ENCODE results near the gene PPM1N. TPM values are rescaled to one million over a fixed set of nuclear protein-coding genes. Genes with fewer than 3 reads are reported as not detected.

Gene PPM1N
- total and polyA plus RNA-seq, 2 of the 13 experiments (the other 11 are each of a cell fraction or from before 2014, with no cell fraction given), result 0.31 to 1.8 TPM

DNA sequence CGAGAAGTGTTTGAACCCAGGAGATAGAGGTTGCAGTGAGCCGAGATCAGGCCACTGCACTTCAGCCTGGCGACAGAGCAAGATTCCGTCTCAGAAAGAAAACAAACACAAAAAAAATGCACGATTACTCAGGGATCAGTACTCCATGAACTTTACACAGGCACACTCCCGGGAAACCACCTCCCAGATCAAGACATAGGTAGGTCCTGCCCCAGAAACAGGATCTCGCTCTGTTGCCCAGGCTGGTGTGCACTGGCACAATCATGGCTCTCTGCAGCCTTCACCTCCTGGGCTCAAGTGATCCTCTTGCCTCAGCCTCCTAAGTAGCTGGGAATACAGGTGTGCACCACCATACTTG lies 20.2 kb downstream of the PPM1N start (continued):
- TF ChIP-seq, protein P1, sequence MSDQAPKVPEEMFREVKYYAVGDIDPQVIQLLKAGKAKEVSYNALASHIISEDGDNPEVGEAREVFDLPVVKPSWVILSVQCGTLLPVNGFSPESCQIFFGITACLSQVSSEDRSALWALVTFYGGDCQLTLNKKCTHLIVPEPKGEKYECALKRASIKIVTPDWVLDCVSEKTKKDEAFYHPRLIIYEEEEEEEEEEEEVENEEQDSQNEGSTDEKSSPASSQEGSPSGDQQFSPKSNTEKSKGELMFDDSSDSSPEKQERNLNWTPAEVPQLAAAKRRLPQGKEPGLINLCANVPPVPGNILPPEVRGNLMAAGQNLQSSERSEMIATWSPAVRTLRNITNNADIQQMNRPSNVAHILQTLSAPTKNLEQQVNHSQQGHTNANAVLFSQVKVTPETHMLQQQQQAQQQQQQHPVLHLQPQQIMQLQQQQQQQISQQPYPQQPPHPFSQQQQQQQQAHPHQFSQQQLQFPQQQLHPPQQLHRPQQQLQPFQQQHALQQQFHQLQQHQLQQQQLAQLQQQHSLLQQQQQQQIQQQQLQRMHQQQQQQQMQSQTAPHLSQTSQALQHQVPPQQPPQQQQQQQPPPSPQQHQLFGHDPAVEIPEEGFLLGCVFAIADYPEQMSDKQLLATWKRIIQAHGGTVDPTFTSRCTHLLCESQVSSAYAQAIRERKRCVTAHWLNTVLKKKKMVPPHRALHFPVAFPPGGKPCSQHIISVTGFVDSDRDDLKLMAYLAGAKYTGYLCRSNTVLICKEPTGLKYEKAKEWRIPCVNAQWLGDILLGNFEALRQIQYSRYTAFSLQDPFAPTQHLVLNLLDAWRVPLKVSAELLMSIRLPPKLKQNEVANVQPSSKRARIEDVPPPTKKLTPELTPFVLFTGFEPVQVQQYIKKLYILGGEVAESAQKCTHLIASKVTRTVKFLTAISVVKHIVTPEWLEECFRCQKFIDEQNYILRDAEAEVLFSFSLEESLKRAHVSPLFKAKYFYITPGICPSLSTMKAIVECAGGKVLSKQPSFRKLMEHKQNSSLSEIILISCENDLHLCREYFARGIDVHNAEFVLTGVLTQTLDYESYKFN (CRISPR knock-in tag; conservative IDR thresholded peaks at IDR 0.05), result peak; percentile 43; the same call in 1 of the 2 replicates
- 0 out of 2 replicates have a peak, but pooled peaks have one; percentile 7 for TF ChIP-seq ZNF891 (CRISPR knock-in tag; IDR thresholded peaks at IDR 0.05)

DNA sequence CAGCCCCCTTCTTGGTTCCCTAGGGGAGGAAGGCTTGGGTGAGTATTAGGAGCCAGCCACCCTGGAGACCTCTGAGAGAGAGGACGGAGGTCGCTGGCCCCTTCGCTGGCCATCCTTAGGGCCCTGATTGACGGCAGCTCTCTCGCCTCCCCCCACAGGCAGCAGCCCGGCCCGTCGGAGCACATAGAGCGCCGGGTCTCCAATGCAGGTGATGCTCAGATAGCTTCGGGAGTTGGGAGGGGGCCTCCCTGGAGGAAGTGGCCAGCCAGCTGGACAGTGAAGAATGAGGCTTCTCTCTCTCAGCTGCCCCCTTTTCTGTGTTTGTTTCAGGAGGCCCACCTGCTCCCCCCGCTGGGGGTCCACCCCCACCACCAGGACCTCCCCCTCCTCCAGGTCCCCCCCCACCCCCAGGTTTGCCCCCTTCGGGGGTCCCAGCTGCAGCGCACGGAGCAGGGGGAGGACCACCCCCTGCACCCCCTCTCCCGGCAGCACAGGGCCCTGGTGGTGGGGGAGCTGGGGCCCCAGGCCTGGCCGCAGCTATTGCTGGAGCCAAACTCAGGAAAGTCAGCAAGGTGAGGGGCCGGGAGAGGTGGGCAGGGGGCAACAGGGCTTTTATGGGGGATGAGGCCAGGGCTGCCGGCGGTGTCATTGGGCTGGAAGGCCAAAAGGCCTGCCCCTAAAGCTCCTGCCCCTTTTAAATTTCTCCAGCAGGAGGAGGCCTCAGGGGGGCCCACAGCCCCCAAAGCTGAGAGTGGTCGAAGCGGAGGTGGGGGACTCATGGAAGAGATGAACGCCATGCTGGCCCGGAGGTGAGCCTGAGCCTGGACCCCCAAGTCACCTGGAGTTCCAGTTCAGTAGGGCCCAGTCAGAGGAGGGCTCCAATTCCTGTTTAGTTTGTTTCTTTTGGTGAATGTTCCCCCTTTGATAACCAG lies 24.0 kb downstream of the PPM1N start:
- CTCF ChIA-PET (ENCODE audit: low intra/inter-chr PET ratio, low total read pairs), result interaction anchor here (1.6 kb wide), 1 partner anchor 48 kb away, joined by 10 read pairs; no protein-coding TSS in a partner anchor
- Histone ChIP-seq H3K9me3 (ENCODE audit: low read length) (no peaks in the 10 kb centered on the region), H4K20me1 (ENCODE audit: insufficient read depth, low read length) (peaks cover 2% of the 10 kb centered on the region; the same call in 1 of the 2 replicates), H3K27me3 (ENCODE audit: control insufficient read depth in 1 of 2, insufficient read depth in 2 of 2, low read length in 2 of 2) (no peaks in the 10 kb centered on the region), H3K4me3 (replicated peaks in 1 of 3; ENCODE audit: insufficient read depth in 1 of 3, low read depth in 2 of 3, low read length in 3 of 3) (no peak overlapping the region), H3K79me2 (ENCODE audit: insufficient read depth, low read length) (no peaks in the 10 kb centered on the region), H3K4me1 (ENCODE audit: insufficient read depth, low read length) (peaks cover 15% of the 10 kb centered on the region), H3K27ac (ENCODE audit: extremely low read length, insufficient read depth, low read length) (no peak overlapping the region), H3K9ac (ENCODE audit: insufficient read depth, low read depth, low read length) (no peak overlapping the region), H2AFZ (ENCODE audit: low read length) (no peak overlapping the region), H3K36me3 (replicated peaks in 1 of 2; ENCODE audit: control insufficient read depth in 1 of 2, insufficient read depth in 2 of 2, low read length in 2 of 2) (peaks cover 36 to 63% of the 10 kb centered on the region in 2 experiments), H3K4me2 (ENCODE audit: low read depth, low read length) (no peak overlapping the region)
- intact Hi-C loops (cut with micrococcal nuclease; ENCODE audit: unreplicated experiment), result loop anchor here (5.0 kb wide), 1 partner anchor 35 kb away; no protein-coding TSS in a partner anchor
- ATAC-seq (no peak), DNase-seq (ENCODE audit: low spot score) (no peak), FAIRE-seq (no peak)
- BruUV-seq (replicated peaks), result no TSS peak
- TF ChIP-seq POLR2G (IDR thresholded peaks at IDR 0.05; ENCODE audit: low read depth, low read length) (0 out of 2 replicates have a peak, but pooled peaks have one; percentile 21), SUZ12 (IDR thresholded peaks at IDR 0.05; ENCODE audit: low read depth, low read length) (no peak), AGO2 (optimal IDR thresholded peaks at IDR 0.05; ENCODE audit: low read depth, low read length) (peak; percentile 79), RCOR2 (CRISPR knock-in tag; IDR thresholded peaks at IDR 0.05) (no peak), ZNF296 (CRISPR knock-in tag; conservative IDR thresholded peaks at IDR 0.05) (no peak), RBFOX2 (IDR thresholded peaks at IDR 0.05; ENCODE audit: low read depth, low read length) (0 out of 2 replicates have a peak, but pooled peaks have one; percentile 27)
- 100% methylated on average over 10 of the region's 24 CpGs for WGBS (ENCODE audit: low lambda C conversion rate)
- in situ Hi-C loops (cut with HindIII; ENCODE audit: extremely low pct_ligation_motif_present, low pct_unique_long_range_greater_than_20kb), result loop anchor here (5.0 kb wide), 1 partner anchor 35 kb away; no protein-coding TSS in a partner anchor
- POLR2A ChIA-PET, result no interaction called here
